Measurements from ENCODE around the gene YJEFN3.

The YJEFN3 gene

DNA sequence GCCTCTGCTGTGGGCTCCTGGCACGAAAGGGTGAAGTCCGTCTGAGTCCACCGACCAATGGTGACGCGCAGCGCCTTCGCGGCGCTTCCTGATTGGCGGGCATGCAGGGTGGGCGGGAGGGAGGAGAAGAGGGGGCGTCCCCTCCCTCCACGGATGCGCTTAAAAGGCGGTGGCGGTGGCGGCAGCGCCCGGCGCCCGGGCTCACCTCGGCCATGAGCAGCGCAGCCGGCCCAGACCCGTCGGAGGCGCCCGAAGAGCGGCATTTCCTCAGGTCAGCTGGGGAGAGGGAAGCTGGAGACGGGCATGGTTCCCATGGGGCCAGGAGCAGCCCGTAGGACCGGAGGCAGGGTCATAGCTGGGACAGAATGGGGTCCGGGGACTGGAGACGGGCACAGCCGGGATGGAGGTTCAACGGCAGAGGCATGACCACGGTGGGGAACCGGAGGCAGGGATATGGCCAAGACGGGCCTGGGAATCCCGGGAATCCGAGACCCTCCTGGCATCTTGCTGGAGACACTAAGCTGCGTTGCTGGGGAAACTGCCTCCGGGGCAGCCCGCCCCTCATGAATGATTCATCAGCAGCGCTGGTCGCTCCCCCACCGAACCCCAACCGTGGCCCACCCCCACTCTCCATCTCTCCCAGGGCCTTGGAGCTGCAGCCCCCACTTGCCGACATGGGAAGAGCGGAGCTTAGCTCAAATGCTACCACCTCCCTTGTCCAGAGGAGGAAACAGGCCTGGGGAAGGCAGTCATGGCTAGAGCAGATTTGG, at the start of gene YJEFN3:
Gene YJEFN3 (plus strand): TSS at position 191 of the 770 bp plus-strand sequence. CDS start 22 bp downstream, at position 213.
- DNase-seq, result no peak

GRCh38 chr19:19480688-19481087, 48.0 kb upstream of the YJEFN3 start:
- no peak for DNase-seq

DNA sequence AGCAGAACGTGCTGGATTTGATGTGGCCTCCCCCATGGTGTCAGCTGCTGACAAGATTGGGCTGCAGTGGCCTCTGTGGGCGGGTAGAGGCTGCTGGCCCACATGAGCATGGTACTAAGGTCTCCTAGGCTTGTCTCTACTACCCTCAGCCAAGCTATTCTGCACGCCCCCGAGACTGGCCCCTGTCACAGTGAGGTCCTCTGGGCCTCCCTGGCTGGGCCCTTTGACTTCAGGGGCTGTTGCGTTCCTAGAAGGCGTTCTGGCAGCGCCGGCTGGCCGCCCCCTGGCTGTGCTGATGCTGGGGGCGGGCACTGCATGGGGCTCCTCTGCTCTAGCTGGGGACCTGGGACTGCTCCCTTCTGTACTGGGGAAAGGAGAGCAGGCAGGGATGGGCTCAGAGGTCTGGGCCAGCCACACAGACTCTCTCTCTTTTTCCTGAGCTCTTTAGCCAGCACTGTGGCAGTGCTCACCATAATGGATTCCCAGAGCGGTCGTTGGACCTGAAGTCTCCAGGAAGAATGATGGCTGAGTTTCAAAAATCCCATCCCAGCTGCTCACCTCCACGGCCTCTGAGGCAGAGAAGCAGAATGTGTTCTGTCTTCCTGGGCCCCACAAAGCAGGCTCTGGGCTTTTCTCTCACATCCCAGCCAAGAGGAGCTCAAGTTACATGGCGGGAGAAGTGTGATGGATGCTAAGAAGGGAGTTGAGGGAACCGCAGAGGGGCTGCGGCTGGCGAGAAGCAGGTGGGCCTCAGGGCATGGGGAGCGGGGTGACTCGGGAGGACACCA, 45.7 kb upstream of the YJEFN3 start:
- DNase-seq, result no peak

- no peak for DNase-seq
These were observed 43.3 kb upstream of the YJEFN3 start for GRCh38 chr19:19485161-19485997.

GRCh38 chr19:19485998-19486290, 42.8 kb upstream of the YJEFN3 start:
- no peak for DNase-seq

- no peak for DNase-seq
These were observed 42.2 kb upstream of the YJEFN3 start for GRCh38 chr19:19486343-19487076.

GRCh38 chr19:19487077-19487949, 41.4 kb upstream of the YJEFN3 start:
- no peak for DNase-seq

GRCh38 chr19:19487950-19488874, 40.5 kb upstream of the YJEFN3 start:
- DNase-seq, result no peak

DNA sequence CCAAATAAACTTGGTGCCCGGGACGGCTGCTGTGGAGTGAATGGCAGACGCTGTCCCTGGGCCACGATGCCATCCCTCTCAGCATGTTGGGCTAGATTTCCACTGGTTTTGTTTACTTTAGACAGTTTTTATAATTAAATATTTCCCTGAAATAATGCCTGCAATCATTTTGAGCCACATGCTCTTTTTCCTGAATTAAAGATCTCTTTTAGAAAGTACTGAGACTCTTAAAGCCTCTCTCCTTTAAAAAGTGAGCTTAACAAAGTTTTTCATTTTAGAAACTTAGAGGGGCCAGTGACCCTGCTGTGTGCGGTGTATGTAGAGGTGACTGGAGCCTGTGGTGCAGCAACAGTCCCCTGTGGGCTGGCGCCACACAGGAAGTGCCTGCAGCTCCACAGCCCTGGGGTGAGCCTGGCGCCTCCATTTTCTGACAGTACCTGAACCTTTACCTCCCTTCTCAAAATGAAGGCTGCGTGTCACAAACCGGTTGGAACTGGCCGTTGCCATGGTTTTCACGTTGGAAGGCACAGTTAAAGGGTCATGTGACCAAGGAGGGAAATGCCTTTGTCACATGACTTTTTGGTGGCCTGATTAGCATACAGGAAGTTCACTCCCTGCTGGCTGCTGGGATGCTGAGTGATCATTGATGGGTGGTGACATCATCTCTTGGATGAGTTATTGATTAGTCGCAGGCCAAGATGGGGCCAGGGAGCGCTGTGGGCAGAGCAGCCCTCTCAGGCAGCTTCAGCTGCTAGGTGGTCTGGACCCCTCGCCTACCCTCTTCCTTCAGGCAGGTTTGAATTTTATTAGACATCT, 39.6 kb upstream of the YJEFN3 start:
- peak; percentile 75 for DNase-seq

- DNase-seq, result no peak
These were observed 38.9 kb upstream of the YJEFN3 start for GRCh38 chr19:19489804-19490204.

DNA sequence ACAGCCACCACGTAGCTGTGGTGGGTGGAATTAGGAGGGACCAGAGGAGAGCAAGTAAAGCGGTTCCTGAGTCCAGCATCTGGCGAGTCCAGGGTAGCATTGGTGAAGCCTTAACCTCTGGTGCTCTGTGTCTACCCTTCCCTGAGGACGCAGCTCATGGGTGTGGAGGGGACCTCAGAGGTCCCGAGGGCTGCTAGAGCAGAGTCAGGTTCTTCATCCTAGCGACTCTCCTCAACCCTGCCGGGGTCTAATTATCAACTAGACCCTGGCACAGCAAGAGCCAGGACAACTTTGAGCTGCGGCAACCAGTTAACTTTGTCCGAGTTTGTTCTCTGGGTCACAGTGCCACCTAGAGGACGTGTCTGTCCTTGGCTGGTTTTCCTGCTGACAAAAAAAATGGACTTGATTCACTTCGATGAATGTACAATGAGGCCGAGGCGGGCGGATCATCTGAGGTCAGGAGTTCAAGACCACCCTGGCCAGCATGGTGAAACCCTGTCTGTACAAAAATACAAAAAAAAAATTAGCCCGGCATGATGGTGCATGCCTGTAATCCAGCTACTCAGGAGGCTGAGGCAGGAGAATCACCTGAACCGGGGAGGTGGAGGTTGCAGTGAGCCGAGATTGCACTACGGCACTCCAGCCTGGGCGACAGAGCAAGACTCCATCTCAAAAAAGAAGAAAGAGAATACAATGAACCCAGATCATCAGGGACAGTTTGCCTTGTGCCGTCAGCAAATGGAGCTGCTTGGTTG, 38.3 kb upstream of the YJEFN3 start:
- DNase-seq, result peak; percentile 78

- no peak for DNase-seq
These were observed 37.2 kb upstream of the YJEFN3 start for GRCh38 chr19:19491321-19492025.

DNA sequence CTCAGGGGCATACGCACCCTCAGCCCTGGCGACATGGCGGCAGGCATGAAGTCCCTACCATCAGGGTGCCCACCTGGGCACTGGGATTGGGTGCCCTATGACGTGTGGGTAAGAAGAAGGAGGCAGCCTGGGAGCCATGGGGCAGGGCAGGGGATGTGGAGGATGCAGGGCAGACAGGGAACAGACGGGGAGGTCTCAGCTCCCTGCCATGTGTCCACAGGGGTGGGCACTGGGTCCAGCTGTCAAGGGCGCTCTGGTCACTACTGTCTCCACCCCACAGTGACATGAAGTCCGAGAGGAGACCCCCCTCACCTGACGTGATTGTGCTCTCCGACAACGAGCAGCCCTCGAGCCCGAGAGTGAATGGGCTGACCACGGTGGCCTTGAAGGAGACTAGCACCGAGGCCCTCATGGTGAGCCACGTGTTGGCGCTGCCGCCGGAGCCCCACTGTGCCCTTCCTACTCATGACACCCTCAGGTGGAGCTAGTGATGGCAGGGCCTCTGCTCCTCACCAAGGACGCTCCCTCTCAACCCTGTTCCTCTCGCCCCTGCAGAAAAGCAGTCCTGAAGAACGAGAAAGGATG, 36.6 kb upstream of the YJEFN3 start:
- DNase-seq, result no peak

DNA sequence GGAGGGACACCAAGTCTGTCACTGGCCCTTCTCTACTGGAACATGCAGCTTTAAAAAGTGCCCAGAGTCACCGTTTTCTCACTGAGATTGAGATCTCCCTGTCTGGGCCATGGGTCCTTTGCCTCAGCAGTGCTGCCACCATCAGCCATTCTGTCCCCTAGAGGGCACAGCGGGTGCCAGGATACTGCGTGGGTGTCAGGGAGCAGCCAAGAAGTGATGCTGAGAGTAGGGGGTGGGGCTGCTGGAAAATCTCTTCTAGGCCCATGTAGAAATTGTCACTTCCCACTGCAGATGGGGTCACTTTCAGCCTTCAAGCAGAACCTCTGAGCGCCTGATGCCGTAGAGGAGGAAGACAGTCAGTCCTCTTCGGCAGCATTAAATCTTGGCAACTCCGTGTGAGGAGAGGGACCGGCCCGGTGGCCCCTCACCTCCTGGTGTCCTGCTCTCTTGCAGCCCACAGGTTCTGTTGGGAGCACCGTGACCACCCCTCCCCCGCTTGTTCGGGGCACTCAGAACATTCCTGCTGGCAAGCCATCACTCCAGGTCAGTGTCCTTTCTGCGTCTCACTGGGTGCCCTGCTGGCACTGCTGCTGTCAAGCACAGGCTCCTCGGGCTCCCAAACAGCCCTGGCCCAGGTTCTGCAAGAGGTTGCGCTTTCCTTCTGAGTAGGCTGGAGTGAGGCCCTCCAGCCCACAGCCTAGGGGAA, 34.7 kb upstream of the YJEFN3 start:
- no peak for DNase-seq

GRCh38 chr19:19495614-19496603, 32.8 kb upstream of the YJEFN3 start:
- DNase-seq, result no peak
